GM06990 (cell line): Measurements from ENCODE around the gene ALDH1A3.

Experiments used
- DNase-seq: peaks from one replicate; pipeline ENCODE4 v3.0.0-alpha.2; 2011; ENCODE audit not compliant: insufficient read length; ENCODE audit errors: extremely low read depth
- H3K27me3 ChIP-seq: replicated peaks from 2 replicates; pipeline ENCODE4 v1.6.0; 2011; ENCODE audit warnings: low read length; ENCODE audit not compliant: control insufficient read depth, insufficient read depth
- H3K36me3 ChIP-seq: 2 replicates; pipeline ENCODE4 v1.5.1; 2011; ENCODE audit warnings: low read length; ENCODE audit not compliant: control insufficient read depth, insufficient read depth
- H3K4me3 ChIP-seq: replicated peaks from 2 replicates; pipeline ENCODE4 v1.5.1; 2011; ENCODE audit warnings: low read depth, mild to moderate bottlenecking, control low read depth, low read length
- TF ChIP-seq, protein P1 (sequence below): IDR thresholded peaks from 2 replicates; pipeline ENCODE4 v1.5.1; 2011; ENCODE audit warnings: low read length, control low read depth, mild to moderate bottlenecking, inconsistent platforms; ENCODE audit not compliant: insufficient read depth, poor library complexity, severe bottlenecking

The ALDH1A3 gene

DNA sequence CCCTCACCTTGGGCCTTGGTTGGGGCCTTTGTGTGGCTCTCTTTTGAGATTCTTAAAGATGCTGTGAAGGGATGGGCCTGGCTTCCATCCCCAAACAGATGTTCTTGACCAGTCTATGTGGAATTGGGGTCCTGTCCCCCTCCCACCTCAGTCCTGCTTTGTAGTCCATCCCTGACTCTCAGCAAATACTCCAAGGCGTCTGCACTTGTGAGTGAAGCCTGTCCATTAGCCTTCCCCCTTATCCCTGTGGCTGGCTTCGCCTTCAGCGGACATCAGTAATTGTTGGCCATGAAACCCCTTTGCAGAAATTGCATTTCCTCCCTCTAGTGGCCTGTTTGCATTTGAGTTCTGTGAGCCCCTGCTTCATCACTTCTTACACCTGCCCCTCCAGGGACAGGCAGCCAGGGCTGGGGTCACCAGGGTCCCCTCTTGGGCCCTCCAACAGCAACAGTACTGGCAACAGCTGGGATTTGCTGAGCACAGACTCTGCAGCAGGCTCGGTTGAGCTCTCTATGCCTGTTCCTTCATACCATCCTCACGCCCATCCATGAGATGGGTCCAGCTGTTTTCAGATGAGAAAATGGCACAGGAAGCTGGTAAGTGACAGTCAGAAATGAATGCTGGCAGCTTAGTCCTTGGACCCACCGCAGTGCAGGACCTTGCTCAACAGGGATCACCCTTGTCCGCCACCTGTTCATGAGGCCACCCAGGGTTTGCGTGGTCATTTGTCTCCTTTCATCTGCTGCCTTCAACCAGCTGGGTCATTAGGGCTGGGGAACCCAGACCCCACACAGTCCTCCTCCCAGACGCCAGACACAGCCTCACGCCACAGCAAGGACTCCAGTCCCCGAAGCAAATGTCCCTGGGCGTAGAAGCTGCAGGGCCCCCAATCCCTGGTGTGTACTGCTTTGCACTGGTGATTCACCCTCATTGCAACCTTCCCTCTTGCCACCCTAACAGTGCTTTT lies 30.6 kb downstream of the ALDH1A3 start:
- H3K27me3 ChIP-seq: no peaks in the 10 kb centered on the region
- no peak for DNase-seq
- no peak overlapping the region for H3K4me3 ChIP-seq
- no peaks in the 10 kb centered on the region; the same call in 1 of the 2 replicates for H3K36me3 ChIP-seq
- TF ChIP-seq, protein P1, sequence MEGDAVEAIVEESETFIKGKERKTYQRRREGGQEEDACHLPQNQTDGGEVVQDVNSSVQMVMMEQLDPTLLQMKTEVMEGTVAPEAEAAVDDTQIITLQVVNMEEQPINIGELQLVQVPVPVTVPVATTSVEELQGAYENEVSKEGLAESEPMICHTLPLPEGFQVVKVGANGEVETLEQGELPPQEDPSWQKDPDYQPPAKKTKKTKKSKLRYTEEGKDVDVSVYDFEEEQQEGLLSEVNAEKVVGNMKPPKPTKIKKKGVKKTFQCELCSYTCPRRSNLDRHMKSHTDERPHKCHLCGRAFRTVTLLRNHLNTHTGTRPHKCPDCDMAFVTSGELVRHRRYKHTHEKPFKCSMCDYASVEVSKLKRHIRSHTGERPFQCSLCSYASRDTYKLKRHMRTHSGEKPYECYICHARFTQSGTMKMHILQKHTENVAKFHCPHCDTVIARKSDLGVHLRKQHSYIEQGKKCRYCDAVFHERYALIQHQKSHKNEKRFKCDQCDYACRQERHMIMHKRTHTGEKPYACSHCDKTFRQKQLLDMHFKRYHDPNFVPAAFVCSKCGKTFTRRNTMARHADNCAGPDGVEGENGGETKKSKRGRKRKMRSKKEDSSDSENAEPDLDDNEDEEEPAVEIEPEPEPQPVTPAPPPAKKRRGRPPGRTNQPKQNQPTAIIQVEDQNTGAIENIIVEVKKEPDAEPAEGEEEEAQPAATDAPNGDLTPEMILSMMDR: peak; percentile 30

DNA sequence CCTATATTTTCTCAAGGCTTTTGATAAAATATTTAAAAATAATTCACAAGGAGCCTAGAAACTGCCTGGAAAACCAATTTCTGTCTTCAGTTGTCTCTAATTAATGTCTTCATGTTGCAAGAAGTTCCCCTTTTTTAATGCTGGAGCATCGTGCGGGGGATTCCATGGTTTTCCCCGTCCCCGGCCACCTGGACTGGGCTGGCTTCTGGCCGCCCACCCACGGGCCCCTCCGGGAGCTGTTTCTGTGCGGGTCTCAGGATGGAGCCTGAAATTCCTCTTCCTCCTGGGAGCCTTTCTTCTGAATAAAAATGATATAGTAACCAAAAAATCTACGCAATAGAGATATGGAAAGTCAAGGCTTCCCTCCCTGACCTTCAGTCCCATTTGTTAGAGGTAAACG lies 31.5 kb downstream of the ALDH1A3 start:
- no peak overlapping the region for H3K4me3 ChIP-seq
- DNase-seq: no peak
- TF ChIP-seq, protein P1: no peak
- H3K36me3 ChIP-seq: no peaks in the 10 kb centered on the region; the same call in 1 of the 2 replicates
- no peaks in the 10 kb centered on the region for H3K27me3 ChIP-seq

DNA sequence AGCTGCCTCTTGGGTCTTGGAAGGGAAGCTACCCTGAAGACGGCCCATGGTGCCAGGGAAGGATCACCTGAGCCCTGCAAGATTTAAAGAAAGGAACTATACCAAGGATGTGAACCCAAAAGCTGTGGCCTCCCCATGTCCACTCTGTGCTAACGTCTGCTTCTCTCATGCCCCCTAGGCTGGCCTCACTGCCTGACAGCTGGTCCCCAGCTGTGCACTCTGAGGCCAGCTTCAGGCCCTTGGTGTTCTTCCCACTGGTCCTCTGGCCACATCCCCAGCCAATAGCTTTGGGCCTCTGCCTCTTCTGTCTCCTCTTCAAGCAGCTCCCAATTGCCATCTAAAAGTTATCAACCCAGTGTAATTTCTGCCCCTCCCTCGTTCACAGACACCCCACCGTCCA lies 34.3 kb downstream of the ALDH1A3 start:
- Histone ChIP-seq H3K4me3 (no peak overlapping the region), H3K27me3 (no peaks in the 10 kb centered on the region), H3K36me3 (no peaks in the 10 kb centered on the region)
- TF ChIP-seq, protein P1: no peak
- DNase-seq: no peak

DNA sequence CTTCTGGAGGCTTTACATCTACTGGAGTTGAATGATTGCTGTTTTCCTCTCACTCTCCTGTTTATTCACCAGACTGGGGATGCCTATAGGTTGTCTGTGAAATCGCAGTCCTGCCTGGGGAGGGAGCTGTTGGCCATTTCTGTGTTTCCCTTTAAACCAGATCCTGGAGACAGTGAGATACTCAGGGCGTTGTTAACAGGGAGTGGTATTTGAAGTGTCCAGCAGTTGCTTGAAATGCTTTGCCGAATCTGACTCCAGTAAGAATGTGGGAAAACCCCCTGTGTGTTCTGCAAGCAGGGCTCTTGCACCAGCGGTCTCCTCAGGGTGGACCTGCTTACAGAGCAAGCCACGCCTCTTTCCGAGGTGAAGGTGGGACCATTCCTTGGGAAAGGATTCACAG lies 35.2 kb downstream of the ALDH1A3 start:
- DNase-seq: no peak
- H3K36me3 ChIP-seq: no peaks in the 10 kb centered on the region
- TF ChIP-seq, protein P1: no peak
- H3K27me3 ChIP-seq: no peaks in the 10 kb centered on the region
- H3K4me3 ChIP-seq: no peak overlapping the region

DNA sequence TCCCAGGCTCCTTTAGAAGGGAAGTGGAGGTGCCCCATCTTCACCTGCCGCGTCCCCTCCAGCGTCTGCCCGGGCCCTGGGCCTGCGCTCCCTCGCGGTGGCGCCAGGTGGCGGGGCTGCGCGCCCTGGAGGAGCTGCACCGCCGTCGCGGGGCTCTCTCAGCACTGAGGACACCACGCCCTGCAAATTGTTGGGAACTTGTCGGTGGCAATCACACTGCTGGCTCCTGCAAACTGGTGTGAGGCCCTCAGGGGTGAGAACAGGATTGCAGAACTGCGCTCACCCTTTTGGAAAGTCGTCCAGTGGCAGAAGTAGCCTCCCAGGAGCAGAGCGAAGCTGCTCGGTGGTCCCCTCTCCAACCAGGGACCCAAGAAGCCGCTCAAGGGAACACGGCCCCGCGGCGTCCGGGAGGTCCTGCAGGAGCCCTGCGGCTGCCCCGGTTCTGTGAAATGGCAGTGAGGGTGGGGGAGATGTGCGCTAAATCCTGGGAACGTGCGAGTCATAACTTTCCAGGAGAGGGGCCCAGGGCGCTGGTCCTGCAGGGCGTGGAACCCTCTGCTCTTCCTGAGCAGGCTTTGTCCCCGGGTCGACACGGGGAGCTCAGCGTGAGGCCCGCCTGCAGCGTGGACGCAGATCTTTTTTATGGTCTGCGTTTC lies 38.5 kb downstream of the ALDH1A3 start:
- TF ChIP-seq, protein P1: peak; percentile 75
- no peaks in the 10 kb centered on the region for H3K36me3 ChIP-seq
- no peaks in the 10 kb centered on the region for H3K27me3 ChIP-seq
- DNase-seq: peak; percentile 87
- peak overlapping the region; percentile 89 for H3K4me3 ChIP-seq
